GM19238 (cell line): ENCODE data around the gene RGS17.

Experiments used
- DNase-seq: peaks from one replicate; pipeline ENCODE4 v3.0.0; 2011; ENCODE audit warnings: low spot score; ENCODE audit not compliant: insufficient read length

Gene RGS17

DNA sequence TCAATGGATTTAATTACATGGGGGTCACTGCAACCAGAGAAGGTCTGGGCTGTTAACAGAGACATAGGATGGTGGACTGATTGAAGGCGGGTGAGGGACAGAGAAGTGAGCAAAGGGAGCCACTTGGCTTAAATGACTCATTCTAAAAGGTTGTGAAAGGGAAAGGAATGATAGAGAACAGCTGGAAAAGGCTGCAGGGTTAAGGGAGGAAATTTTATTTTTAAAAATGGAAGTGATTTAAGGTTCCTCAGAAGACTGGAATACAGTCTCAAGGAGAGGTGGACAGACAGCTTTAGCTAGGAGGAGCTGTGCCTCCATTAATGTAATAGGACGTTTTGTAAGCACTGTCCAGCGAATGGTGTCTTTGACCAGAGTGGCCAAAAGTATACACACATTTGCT lies 46.7 kb downstream of the RGS17 start:
- no peak for DNase-seq

DNA sequence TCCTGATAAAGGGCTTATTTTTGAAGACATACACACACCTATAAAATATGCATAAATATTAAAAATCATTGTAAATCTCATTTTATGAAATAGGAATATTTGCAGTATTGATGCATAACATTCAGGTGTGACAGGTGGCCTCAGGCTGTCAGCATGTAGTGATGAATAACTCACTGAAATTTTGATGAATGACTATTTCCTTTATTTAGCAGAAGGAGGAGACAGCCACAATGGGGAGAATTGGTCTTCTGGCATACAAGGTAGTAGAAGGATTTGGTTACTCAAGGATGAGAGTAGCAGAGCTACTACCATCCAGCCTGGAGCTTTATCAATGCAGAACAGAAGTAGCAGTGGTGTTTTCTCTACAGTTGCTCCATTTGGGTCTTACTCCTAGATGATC lies 47.2 kb downstream of the RGS17 start:
- no peak for DNase-seq

DNA sequence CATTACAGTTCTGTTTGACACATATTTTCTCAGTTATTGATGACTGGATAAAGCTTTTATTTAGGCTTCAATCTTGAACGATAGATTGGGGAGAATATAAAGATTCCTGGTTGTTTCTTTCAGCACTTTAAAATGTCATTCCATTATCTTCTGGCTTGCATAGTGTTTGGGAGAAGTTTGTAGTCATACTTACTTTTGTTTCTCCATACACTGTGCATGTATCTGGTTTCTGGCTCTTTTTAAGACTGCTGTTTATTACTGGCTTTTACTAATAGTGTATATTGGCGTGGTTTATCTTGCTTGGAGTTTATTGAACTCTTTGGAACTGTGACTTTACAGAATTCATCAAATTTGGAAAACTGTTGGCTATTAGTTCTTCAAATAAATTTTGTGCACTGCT lies 49.2 kb downstream of the RGS17 start:
- DNase-seq = no peak

DNA sequence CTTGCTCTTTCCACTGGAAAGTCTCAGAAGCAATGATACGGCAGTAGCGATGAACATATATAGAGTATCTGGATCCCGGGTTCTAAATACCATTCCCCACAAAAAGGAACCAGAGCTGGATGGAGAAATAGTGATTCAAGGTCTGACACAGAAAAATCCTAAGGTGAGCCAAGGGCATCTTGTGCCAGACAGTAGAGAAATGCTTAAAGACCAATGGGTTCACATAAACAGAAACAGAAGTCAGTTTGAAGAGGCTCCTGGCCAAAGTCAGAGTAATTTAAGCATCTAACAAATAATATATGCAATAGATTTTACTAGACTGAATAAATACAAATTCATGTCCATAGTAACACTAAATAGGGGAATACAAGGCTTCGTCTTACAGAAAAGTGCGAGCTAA lies 54.7 kb downstream of the RGS17 start:
- DNase-seq = no peak

DNA sequence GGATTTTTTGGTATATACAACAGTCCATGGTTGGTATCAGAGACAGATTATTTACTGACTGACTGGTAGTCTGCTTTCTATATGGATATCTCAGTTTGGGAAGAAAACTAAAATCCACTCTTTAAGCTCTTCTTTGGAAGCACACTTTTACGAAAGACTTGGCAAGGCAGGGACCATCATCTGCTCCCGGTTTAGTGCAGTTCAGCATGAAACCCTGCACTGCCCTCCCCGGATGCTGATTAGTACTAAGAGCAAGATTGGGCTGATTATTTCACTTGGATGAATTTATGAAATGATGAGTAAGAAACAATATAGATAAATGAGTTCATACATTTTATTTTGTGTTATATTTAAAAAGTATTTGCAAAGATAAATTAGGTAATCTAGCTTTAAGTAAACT lies 56.3 kb downstream of the RGS17 start:
- DNase-seq = no peak

DNA sequence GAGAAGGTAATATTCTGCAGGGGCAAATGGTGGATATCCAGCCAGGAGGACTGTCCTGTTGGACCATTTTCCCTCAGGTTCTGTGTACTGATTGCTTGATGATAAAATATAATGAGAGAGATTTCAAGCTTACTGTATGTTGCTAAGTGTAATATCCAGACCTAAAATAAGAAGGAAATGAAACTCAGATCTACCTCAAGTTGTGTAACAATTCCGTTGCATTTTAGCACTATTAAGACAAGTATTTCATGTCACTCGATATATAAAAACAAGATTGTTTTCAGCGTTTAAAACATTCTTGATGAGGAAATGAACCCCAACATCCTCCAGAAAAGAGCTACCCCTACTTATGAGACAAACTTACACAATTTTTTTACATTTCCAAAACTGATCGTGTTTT lies 57.2 kb downstream of the RGS17 start:
- DNase-seq = no peak

DNA sequence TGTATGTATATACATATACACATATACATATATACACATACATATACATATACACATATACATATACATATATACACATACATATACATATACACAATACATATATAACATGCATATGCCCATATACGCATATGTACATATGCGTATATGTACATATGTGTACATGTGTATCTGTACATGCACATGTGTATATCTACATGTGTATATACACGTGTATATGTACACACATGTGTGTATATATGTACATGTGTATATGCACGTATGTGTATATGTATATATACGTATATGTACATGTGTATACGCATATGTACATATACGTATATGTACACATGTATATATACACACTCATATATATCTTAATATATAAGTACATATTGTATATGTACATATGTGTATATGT lies 60.3 kb downstream of the RGS17 start:
- DNase-seq = no peak

DNA sequence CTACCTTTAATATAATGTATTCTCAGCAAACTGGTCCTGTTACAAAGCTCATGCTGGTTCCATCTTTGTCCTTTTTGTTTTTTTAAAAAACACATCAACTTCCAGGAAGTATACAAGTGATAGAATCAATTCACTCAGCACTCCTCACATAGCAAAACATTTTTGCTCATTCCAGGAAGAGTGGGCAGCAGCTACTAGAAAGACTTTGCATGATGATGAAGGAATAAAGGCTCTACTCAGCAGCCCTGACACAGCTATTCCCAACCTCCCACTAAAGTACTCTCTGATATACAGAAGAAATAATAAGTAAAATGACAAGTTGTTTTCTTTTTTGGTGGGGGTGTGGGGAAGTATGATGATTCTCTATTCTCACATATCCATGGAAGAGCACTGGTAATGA lies 61.2 kb downstream of the RGS17 start:
- no peak for DNase-seq

DNA sequence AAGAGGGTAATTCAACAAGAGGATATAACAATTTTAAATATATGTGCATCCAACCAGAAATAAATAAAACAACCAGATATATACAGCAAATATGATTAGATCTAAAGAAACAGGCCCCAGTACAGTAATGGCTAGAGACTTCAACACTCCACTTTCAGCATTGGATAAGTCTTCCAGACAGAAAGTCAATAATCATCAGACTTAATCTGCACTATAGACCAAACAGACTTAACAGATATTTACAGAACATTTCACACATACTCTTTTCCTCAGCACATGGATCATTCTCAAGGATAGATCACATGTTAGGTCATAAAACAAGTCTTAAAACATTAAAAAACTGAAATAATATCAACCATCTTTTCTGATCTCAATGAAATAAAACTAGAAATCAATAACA lies 65.9 kb downstream of the RGS17 start:
- DNase-seq = no peak

DNA sequence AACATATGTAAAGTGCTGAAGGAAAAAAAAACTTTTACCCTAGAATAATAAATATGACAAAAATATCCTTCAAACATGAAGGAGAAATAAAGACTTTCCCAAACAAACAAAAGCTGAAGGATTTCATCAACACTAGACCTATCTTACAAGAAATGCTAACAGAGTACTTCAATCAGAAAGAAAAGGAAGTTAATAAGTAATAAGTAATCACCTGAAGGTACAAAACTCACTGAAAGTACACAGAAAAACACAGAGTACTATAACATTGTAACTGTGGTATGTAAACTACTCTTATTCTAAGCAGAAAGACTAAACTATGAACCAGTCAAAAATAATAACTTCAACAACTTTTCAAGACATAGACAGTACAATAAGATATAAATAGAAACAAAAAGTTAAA lies 67.1 kb downstream of the RGS17 start:
- DNase-seq = no peak

DNA sequence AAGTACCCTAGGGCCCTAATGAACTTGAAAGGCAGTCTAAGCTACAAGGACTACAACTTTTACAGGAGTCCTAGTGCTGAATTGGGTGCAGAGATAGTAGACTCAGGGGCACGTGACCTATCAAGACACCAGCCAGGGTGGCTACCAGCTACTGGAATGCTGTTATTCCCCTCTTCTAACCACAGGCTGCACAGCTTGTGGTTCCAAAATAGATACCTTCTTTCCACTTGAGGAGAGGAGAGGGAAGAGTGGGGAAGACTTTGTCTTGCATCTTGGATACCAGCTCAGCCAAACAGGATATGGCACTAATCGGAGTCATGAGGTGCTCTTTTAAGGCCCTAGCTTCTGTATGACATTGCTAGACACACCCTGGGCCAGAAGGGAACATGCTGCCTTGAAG lies 68.6 kb downstream of the RGS17 start:
- DNase-seq = no peak

DNA sequence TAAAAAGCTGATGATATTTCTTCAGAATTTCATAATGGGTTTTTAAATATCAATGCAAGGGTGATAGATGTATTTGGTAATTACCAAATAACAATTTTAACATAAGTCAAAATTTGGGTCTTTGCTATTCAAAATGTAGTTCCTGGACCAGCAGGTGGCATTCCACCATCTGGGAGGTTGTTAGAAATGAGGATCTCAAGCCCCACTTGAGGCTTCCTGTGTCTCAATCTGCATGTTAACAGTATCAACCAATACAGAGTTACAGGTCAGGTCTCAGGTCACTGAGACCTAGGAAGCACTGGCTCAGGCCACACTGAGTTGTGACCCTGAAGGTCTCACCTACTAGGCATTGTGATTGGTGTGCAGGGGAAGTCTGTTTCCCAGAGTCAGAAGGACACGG lies 71.3 kb downstream of the RGS17 start:
- DNase-seq = no peak

DNA sequence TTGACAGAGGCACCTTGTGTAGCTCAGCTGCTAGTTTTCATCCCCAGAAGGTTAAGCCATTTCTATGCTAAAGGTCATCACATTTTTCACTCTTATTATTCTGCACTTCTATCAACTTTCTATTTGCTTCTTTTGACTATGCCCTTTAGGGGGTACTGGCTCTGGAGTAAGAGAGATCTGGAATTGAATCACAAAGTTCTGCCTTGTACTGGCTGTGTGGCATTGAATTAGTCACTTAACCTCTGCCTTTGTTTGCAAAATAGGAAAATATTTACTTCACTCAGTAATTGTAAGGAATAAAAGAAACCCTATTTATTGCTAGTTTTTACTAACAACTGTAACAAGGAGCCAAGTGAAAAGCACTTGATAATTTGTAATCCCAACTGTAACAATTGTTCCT lies 71.8 kb downstream of the RGS17 start:
- no peak for DNase-seq

DNA sequence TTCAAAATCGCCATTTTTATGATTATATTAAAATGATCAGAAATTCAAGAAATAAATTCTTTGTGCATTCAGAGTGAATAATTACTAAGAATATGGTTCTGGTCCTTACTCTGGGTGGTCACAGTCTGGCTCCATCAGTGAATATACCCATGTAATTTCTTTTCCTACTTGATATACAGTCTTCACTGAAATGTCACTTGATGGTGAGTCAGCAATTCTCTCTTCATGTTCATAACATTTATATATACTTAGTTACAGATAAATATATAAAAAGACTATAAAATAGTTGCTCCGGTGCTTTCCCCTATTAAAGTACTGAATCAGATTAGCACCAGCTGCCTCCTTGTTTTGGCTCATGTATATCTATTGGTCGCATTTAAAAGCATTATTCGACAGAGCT lies 72.2 kb downstream of the RGS17 start:
- no peak for DNase-seq

DNA sequence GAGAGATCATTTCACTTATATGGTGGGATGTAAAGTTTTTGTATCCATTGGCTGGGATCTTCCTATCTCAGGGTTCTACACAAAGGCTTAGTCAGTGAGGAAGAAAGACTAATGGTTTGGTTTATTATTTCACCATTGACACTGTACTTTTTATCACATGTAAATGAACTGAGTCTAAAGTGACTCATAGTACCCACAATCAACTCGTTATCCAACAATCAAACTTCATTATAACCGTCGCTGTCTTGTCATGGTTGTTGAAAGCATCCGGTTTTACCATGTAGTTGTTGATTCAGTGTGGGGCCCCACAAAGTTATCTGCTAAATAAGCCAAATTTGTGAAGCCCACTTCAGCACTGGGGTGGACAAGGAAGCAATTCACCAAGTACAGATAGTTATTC lies 72.8 kb downstream of the RGS17 start:
- no peak for DNase-seq

DNA sequence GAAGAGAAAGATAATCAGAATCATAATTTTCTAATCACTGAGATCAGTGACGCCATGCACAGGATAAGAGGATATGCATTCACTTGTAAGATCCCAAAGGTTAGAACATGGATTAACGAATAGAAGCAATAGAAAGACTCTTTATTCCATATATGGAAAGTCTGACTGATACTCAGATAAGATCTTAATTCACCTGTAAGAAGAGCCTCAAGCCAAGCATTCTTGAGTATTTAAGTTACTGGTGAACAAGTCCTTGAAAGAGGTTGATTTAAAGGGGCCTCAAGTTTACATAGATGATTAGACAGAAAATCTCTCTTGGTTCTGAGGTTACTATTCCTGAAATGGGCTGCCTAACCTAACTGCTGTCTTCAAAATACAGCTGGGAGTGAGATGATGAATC lies 74.8 kb downstream of the RGS17 start:
- no peak for DNase-seq

DNA sequence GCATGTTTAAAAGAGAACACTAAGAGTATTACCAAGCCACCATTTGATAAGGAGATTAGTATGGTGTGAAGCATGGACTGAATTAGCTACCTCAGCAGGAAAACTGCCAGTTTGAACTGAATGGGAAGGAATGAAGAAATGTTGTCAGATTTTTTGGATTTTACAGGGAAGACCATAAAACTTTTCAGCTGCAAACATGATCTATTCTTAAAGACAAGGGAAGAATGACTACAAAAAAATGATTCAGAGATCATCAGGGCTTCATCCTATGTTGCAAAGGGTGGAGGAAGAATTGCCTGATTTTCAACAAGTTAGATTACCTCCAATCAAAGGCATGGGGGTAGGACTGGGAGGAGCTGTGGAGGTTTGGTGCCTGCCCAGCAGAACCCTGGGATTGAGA lies 79.3 kb downstream of the RGS17 start:
- DNase-seq = no peak

DNA sequence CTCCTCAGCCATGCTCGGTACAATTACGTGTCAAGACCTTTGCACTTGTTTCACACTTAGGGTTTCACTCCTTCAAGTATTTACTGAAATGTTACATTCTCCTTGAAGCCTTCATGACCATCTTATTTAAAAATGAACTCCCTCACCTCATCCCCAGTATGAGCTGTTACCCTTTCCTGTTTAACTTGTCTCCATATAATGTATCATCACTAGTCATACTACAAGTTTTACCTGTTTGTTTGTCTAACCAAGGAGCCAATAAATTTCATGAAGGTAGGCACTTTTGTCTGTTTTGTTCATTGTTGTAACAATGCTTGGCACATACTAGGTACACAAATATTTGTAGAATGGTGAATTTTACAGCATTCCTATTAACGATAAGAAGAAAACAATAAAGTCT lies 82.5 kb downstream of the RGS17 start:
- no peak for DNase-seq

DNA sequence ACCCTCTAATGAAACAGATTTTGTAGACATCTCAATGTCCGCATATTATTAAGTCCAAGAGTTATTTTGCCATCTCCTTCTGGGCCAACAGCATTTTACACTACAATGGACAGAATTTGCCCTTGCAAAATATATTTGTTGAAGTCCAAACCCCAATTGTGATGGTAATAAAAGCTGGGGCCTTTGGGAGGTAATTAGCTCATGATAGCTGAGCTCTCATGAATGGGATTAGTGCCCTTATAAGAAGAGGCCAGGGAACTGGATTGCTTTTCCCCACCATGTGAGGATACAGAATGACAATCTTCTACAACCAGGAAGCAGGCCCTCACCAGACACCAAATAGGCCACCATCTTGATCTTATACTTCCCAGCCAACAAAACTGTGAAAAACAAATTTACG lies 83.7 kb downstream of the RGS17 start:
- no peak for DNase-seq

DNA sequence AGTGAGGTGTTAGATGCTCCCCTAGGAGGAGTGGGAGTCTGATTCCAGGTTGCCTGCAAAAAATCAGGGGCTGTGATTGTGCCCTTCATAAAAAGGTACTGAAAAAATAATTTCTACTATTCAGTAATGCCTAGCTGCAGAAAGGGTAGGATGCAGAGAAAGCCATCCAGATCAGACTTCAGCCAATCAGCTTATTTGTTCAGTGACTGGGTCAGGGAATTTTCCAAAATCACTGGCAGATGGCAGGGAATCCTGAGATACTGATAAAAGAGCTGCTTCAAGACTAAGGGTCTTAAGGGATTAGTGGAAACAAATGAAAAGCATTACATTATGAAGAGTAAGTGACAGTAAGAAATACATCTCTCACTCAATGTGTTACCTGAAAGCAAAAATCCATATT lies 85.8 kb downstream of the RGS17 start:
- DNase-seq = no peak

DNA sequence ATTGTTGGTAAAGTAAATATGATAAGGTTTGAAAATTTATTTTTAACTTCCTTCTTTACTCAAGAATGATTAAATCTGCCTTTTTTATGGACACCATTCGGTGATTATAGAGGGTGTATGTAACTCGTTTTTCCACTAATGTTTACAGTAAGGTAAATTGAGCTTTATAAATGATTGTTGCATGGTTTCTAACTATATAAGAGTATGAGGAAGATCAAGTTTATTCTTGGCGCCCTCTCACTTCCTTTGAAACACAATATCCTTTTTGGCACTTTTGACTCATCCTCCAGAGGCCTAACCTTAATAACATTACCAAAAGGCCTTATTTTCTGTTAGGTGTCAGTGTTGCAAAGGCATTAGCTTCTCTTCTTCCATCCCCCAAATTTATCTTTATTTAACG lies 86.8 kb downstream of the RGS17 start:
- DNase-seq = no peak

DNA sequence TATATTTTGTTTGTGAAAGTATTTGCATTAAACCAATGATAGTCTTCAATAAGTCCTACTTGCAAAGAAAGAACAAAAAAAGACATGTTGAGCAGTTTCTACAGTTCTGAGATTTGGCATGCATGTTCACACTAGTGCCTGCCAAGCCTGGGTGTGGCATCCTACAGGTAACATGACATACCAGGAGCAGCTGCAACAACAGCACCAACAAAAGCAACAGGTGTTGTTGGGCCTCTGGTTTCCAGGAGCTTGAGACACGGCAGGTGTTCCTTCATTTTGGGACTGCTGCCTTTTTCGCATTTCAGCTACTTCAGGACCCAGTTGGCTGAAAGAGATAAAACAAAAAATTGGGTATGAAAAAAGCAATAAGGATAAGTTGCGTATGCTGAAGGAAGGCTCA lies 87.4 kb downstream of the RGS17 start:
- DNase-seq = no peak

DNA sequence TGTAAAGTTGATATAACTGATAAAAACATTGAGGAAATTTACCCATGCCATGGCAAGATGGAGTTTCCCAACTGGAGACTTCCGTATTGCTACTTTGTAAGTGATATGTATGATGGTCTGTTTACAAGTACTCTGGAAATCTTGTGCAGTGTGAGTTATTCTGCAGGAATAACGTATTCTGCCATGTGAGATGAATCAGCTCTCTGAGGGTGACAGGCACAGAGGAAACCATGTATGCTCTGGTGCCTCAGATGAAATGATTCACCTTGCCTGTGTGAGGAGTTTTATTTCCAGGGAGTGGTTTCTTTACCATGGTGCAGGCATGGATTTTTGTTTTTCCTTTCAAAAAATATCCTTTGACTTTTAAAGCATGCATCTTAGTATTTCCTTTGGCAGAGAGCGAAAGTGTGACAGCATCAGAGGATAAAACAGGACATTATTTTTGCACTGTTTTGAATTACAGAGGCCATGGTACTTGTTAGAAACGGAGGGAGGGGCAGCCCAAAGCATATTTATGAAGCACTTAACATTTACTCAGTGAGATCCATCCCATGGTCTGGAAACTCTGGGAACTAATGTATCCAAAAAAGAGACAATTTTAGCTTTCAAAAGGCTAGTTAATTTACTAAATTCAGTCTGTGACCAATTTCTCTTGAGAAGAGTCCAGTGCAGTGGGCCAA lies 92.6 kb downstream of the RGS17 start:
- DNase-seq = no peak

DNA sequence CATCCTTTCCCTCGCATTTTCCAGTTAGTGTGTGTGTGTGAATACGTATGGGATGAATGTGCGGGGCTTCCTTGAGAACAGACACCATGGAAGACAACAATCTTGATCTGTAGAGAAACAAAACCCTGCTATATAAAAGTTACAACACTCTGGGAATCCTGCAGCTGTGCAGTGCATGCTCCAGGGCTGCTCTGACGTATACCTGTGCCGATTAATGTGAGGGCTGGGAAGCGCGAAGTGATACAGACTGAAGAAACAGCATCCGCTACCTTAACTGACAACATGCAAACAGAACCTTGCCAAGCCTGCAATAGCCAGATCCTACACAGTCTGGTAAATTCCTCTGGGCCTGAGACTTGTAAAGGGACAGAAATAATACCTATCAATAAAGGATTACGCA lies 96.9 kb downstream of the RGS17 start:
- DNase-seq = no peak
